ENCODE results near the gene FANCL.
"Not testable (repeated sequence)": the region's sequence is repeated elsewhere in the genome, so short reads cannot be mapped to it uniquely, and the experiment has no call there.

Gene FANCL

GRCh38 chr2:58240670-58241545 lies at the start of gene FANCL:
Gene FANCL (minus strand): TSS chr2:58241325. CDS start chr2:58241313, 12 bp downstream.
- peak; percentile 89 to 91 for DNase-seq

DNA sequence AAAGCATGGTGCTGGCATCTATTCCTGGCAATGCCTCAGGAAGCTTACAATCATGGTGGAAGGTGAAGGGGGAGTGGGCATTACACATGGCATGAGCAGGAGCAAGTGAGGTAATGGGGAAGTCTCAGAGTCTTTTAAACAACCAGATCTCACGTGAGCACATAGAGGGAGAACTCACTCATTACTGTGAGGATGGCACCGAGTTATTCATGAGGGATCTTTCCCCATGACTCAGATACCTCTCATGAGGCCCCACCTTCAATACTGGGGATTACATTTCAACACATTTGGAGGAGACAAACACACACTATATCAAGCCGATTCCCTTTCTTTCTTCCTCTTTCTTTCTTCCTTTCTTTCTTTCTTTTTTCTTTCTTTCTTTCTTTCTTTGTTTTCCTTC lies 47.9 kb upstream of the FANCL start:
- DNase-seq: no peak

DNA sequence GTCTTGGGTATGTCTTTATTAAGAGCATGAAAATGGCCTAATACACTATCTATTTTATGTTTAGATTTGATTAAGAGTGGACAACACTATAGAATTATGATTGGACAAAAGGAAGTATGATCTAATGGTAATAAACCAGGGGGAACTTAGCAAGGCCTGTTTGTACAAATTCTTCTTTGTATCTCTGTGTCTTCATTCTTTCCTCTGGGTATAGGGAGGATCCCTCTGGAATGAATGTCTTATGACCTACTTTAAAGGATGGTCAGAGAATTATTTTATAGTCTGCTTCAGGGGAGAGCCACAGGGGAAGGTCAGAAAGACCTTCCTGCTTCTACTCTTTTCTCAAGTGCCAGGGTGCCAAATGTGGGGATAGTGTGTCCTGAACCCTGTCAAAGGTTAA lies 42.8 kb upstream of the FANCL start:
- DNase-seq: no peak

DNA sequence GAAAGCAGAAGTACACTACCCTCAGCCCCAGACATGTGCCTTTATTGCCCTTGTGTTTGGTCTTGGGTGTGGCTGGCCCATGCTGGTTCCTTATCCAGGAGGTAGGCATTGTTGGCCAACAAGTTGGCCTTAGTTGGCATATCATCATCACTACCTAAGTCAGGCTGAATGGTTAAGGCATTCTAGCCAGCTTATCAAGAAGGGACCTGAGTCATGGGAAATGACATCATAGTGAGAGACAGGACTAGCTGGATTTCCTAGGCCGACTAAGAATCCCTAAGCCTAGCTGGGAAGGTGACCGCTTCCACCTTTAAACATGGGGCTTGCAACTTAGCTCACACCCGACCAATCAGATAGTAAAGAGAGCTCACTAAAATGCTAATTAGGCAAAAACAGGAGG lies 34.0 kb upstream of the FANCL start:
- not testable (repeated sequence) for DNase-seq

GRCh38 chr2:58271826-58272225 lies 30.7 kb upstream of the FANCL start:
- no peak for DNase-seq

- no peak for DNase-seq
These were observed 27.6 kb upstream of the FANCL start for GRCh38 chr2:58268685-58269084.

GRCh38 chr2:58266211-58266610 lies 25.1 kb upstream of the FANCL start:
- DNase-seq: no peak

- no peak for DNase-seq
These were observed 20.1 kb upstream of the FANCL start for GRCh38 chr2:58261209-58261608.

GRCh38 chr2:58258456-58258855 lies 17.3 kb upstream of the FANCL start:
- DNase-seq: not testable (repeated sequence)

- not testable (repeated sequence) for DNase-seq
These were observed 10.4 kb upstream of the FANCL start for GRCh38 chr2:58251331-58252201.

- no peak for DNase-seq
These were observed 380 bp upstream of the FANCL start for GRCh38 chr2:58241546-58241864.

DNA sequence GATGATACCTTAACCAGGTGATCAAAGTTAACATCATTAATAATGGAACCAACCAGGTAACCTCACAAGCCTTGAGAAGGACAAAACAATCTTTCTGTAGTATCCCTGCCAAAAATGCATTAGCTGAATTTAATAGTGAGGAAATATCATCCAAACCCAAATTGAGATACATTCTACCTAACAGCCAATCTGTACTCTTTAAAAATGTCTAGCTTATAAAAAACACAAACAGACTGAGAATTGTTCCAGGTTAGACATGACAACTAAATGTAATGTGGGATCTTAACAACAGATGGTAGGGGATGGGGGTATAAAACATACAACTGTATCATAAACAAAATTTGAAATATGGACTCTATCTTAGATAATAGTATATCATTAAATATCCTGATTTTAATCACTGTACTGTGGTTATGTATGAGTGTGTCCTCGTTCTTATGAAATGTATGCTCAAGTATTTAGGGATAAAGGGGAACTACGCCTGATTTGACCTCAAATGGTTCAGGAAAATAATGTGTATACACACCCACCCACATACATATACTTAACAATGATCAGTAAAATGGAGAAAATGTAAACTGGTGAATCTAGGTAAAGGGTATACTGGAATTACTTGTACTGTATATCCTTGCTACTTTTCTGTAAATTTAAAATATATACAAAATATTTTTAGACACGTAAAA lies 1.7 kb downstream of the FANCL start:
- no peak for DNase-seq

GRCh38 chr2:58237741-58238140 lies 3.4 kb downstream of the FANCL start:
- no peak for DNase-seq

DNA sequence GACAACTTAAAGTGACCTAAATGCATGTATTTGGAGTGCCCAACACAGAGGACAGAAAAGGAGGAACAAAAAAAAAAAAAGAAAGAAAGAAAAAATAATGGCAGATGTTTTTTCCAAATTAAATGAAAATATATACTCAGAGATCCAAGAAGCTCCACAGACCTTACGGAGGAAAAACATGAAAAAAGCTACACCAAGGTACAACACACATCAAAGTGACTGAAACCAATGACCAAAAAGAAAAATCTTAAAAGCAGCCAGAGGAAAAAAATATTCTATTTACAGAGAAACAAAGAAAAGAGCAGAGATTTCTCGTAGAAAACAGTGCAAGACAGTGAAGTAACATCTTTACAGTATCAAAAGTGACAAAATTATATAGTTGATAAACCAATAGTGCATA lies 5.1 kb downstream of the FANCL start:
- DNase-seq: no peak

GRCh38 chr2:58235170-58235569 lies 6.0 kb downstream of the FANCL start:
- no peak for DNase-seq

DNA sequence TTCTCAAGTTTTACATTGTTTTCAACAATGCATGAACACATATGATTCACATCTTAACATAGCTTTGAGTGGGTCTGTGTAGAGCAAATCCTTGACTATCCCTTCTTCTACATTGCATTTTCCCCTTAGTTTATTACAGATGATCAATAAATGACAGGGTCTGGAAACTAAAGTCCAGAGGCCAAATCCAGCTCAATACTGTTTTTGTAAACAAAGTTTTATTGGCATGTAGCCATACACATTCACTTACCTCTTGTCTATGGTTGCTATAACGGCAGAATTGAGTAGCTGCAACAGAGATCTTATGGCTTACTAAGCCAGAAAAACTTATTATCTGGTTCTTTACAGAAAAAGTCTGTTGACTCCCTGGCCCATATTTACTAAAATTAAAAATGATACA lies 12.8 kb downstream of the FANCL start:
- DNase-seq: no peak

DNA sequence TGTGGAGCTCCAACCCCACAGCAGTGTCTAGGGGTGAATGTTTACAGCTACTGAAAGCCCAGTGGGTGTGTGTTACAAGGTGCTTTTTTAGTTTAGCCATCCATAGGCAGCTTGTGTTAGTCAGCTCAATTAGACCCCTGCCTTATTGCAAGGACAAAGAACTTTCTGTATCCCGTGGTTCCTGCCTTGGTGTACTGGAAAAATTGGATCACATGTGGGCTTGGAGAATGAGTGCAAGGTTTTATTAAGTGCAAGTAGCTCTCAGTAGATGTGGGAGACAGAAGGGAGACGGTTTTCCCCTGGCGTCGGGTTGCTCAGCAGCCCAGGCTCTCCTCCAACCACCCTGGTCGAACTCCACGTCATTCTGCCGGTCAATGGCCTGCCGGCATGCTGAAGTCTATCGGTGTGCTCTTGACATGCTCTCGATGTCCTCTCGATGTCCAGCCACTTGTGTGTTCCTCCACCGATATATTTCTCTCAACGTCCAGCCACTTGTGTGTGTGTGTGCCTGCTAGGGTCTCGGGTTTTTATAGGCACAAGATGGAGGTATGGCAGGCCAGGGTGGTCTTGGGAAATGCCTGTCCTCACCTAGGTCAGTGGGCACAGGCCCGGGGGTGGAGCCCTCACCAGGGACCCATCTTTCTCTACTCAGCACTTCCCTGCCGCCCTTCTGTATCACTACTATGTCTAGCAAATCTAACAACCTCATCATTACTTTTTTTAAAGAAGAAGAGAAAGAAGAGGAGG lies 13.8 kb downstream of the FANCL start:
- DNase-seq: no peak

GRCh38 chr2:58221909-58222308 lies 19.2 kb downstream of the FANCL start:
- no peak for DNase-seq

- DNase-seq: no peak
These were observed 25.7 kb downstream of the FANCL start for GRCh38 chr2:58215429-58215828.

GRCh38 chr2:58210951-58211568 lies 30.1 kb downstream of the FANCL start:
- DNase-seq: not testable (repeated sequence)

- DNase-seq: no peak
These were observed 33.9 kb downstream of the FANCL start for GRCh38 chr2:58207189-58207588.

DNA sequence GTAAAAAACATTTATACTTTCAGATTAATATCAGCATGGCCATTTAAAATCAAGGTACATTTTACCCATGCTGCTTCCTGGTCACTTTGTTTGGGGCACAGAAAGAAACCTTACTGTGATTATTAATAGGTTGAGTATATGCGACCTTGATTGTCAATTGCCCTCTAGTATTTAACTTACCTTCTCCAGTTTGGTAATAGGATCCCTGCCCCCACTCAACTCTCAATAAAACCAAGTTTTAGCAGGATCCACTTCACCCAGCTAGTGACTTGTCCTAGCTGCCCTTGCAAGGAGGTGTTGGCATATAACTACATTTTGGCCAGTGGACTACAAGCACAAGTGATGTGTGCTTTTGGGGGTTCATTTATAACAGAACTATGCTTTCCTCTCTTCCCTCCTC lies 34.3 kb downstream of the FANCL start:
- DNase-seq: no peak
